Uterus (tissue), 4 donors: ENCODE results near the gene WDR88. TPM values are rescaled to one million over a fixed set of nuclear protein-coding genes. Genes with fewer than 3 reads are reported as not detected.

Experiments
- DNase-seq, 2 donors: peaks; one replicate each; pipeline ENCODE4 v3.0.0-alpha.2; 2019 to 2020
- H3K27ac ChIP-seq, 2 donors: fragments of 200-600 bp; sonication (generic); 1 replicate in 1 of 2; 2 replicates in 1 of 2; pipeline ENCODE4 v1.5.1; 2016 to 2018
- H3K27me3 ChIP-seq, 2 donors: fragments of 200-600 bp; sonication (generic); one replicate each; pipeline ENCODE4 v1.5.1; 2018 to 2019; ENCODE audit warnings: control low read depth in 1 of 2
- H3K36me3 ChIP-seq, 2 donors: fragments of 200-600 bp; sonication (generic); one replicate each; pipeline ENCODE4 v1.5.1; 2019; ENCODE audit warnings: control low read depth in 1 of 2
- H3K4me1 ChIP-seq, 2 donors: fragments of 200-600 bp; sonication (generic); one replicate each; pipeline ENCODE4 v1.5.1; 2018 to 2019; ENCODE audit warnings: control low read depth in 1 of 2
- H3K4me3 ChIP-seq, 2 donors: fragments of 200-600 bp; sonication (generic); 1 replicate in 1 of 2; 2 replicates in 1 of 2; pipeline ENCODE4 v1.5.1; 2018 to 2019; ENCODE audit warnings: mild to moderate bottlenecking in 1 of 2
- H3K9me3 ChIP-seq, 2 donors: fragments of 200-600 bp; sonication (generic); one replicate each; pipeline ENCODE4 v1.5.1; 2019; ENCODE audit warnings: control low read depth in 1 of 2
- CTCF ChIP-seq, 4 experiments: fragments of 200-600 bp in 2 of 4; fragments of 450-650 bp in 2 of 4; sonication (generic) in 2 of 4; IDR thresholded peaks; one replicate each; pipeline ENCODE4 v1.5.1; 2016 to 2019; ENCODE audit warnings: antibody characterized with exemption in 4 of 4, mild to moderate bottlenecking in 2 of 4, moderate library complexity in 1 of 4
- POLR2A ChIP-seq, 2 donors: fragments of 450-650 bp; IDR thresholded peaks; one replicate each; pipeline ENCODE4 v1.6.1; 2016; ENCODE audit warnings: antibody characterized with exemption in 2 of 2, mild to moderate bottlenecking in 1 of 2, moderate library complexity in 1 of 2
- intact Hi-C: fragments of 100-400 bp; cut with DNase I; formaldehyde crosslinking; loops from one replicate; pipeline ENCODE4 v1.15.1; 2023; ENCODE audit warnings: low total_unique reads
- total RNA-seq, 4 donors: library from RNA; depleted of rRNA in 3 of 4; stranded (reverse); fragments of >200 nt in 3 of 4; gene quantifications; one replicate each; pipeline versions ENCODE4 v1.1.0 to v1.2.4, GENCODE V29; 2014 to 2023
- donor health status: DM: yes; HTN: yes; CAD: no.

The WDR88 gene
- not detected for total RNA-seq

DNA sequence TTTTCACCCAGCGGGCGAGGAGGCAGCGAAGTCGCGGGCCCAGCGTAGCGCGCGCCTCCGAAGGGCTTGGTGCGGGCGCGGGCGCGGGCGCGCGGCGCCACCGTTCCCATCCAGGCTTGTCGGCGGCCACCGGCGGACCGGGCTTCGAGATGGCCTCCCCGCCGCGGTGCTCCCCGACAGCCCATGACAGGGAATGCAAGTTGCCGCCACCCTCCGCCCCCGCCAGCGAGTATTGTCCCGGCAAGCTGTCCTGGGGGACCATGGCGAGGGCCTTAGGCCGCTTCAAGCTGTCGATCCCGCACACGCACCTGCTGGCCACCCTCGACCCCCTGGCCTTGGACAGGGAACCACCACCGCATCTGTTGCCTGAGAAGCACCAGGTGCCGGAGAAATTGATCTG is at the start of gene WDR88:
Gene WDR88 (plus strand): TSS at position 94 of the 400 bp plus-strand sequence. CDS start 56 bp downstream, at position 150.
- no peaks in the 10 kb centered on the region for H3K9me3 ChIP-seq
- no peak for DNase-seq
- no peaks in the 10 kb centered on the region for H3K36me3 ChIP-seq
- TF ChIP-seq CTCF (IDR thresholded peaks at IDR 0.05): no peak
- TF ChIP-seq POLR2A (IDR thresholded peaks at IDR 0.05): no peak
- H3K4me3 ChIP-seq: no peak within 1 kb of the TSS
- intact Hi-C loops: no loop called here
- no peaks in the 10 kb centered on the region for H3K4me1 ChIP-seq
- H3K27me3 ChIP-seq: no peaks in the 10 kb centered on the region
- no peak within 1 kb of the TSS for H3K27ac ChIP-seq

GRCh38 chr19:33085570-33086128 is 46.3 kb upstream of the WDR88 start:
- Histone ChIP-seq H3K4me3 (no peak overlapping the region), H3K27me3 (no peaks in the 10 kb centered on the region), H3K9me3 (no peaks in the 10 kb centered on the region), H3K27ac (no peak overlapping the region), H3K36me3 (no peaks in the 10 kb centered on the region), H3K4me1 (no peaks in the 10 kb centered on the region)
- no peak for DNase-seq
- TF ChIP-seq CTCF (IDR thresholded peaks at IDR 0.05) (no peak), POLR2A (IDR thresholded peaks at IDR 0.05) (no peak)
- intact Hi-C loops: loop anchor here (10.0 kb wide), 1 partner anchor 111 kb away; the partner anchor contains the start of genes CEP89 and FAAP24

DNA sequence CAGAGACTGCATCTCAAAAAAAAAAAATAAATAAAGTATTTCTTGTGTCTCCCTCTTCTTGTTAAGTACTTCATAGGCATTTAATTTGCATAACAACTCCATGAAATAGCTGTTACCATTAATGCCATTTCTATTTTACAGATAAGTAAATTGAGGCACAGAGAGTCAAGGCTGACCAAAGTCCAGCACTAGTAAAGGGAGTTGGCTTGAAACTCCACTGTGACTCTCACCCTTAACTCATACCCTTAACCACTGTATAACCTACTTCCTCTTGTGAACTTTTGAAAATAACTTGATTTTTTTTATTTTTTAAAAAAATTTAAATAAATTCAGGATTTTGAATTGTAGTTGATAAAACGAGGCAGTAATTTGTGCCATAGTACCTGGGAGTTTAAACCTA is 45.0 kb upstream of the WDR88 start:
- no peak for DNase-seq
- Histone ChIP-seq H3K4me1 (no peaks in the 10 kb centered on the region), H3K4me3 (no peak overlapping the region), H3K9me3 (no peaks in the 10 kb centered on the region), H3K27ac (no peak overlapping the region), H3K36me3 (no peaks in the 10 kb centered on the region), H3K27me3 (no peaks in the 10 kb centered on the region)
- intact Hi-C loops: loop anchor here (10.0 kb wide), 1 partner anchor 112 kb away; the partner anchor contains the start of genes CEP89 and FAAP24
- TF ChIP-seq POLR2A (IDR thresholded peaks at IDR 0.05) (no peak), CTCF (IDR thresholded peaks at IDR 0.05) (no peak)

- H3K9me3 ChIP-seq: no peaks in the 10 kb centered on the region
- H3K36me3 ChIP-seq: no peaks in the 10 kb centered on the region
- TF ChIP-seq CTCF (IDR thresholded peaks at IDR 0.05): no peak
- no peak for TF ChIP-seq POLR2A (IDR thresholded peaks at IDR 0.05)
- no peak for DNase-seq
- H3K4me3 ChIP-seq: no peak overlapping the region
- H3K27me3 ChIP-seq: no peaks in the 10 kb centered on the region
- H3K4me1 ChIP-seq: no peaks in the 10 kb centered on the region
- H3K27ac ChIP-seq: no peak overlapping the region
- intact Hi-C loops: loop anchor here (10.0 kb wide), 1 partner anchor 114 kb away; the partner anchor contains the start of genes CEP89 and FAAP24
Measured at GRCh38 chr19:33089010-33089409, 42.9 kb upstream of the WDR88 start.

GRCh38 chr19:33090179-33090578 is 41.7 kb upstream of the WDR88 start:
- DNase-seq: no peak
- no peak for TF ChIP-seq POLR2A (IDR thresholded peaks at IDR 0.05)
- Histone ChIP-seq H3K36me3 (no peaks in the 10 kb centered on the region), H3K27ac (no peak overlapping the region), H3K4me3 (no peak overlapping the region), H3K4me1 (no peaks in the 10 kb centered on the region), H3K9me3 (no peaks in the 10 kb centered on the region), H3K27me3 (no peaks in the 10 kb centered on the region)
- intact Hi-C loops: no loop called here
